ENCODE results near the gene GOLGA6L7.
"Not testable (repeated sequence)": the region's sequence is repeated elsewhere in the genome, so short reads cannot be mapped to it uniquely, and the experiment has no call there.

The GOLGA6L7 gene

GRCh38 chr15:28840285-28840684, 8.2 kb downstream of the GOLGA6L7 start:
- DNase-seq, result not testable (repeated sequence)

GRCh38 chr15:28834957-28835585, 13.4 kb downstream of the GOLGA6L7 start:
- DNase-seq, result not testable (repeated sequence)

GRCh38 chr15:28831897-28832587, 16.4 kb downstream of the GOLGA6L7 start:
- not testable (repeated sequence) for DNase-seq

GRCh38 chr15:28821420-28821819, 27.0 kb downstream of the GOLGA6L7 start:
- DNase-seq, result not testable (repeated sequence)

- DNase-seq, result not testable (repeated sequence)
These were observed 28.5 kb downstream of the GOLGA6L7 start for GRCh38 chr15:28819930-28820295.

- not testable (repeated sequence) for DNase-seq
These were observed 29.2 kb downstream of the GOLGA6L7 start for GRCh38 chr15:28819019-28819929.

- DNase-seq, result not testable (repeated sequence)
These were observed 30.3 kb downstream of the GOLGA6L7 start for GRCh38 chr15:28818168-28818567.

GRCh38 chr15:28814059-28814458, 34.4 kb downstream of the GOLGA6L7 start:
- DNase-seq, result not testable (repeated sequence)

- not testable (repeated sequence) for DNase-seq
These were observed 35.1 kb downstream of the GOLGA6L7 start for GRCh38 chr15:28813392-28813791.

GRCh38 chr15:28811852-28812550, 36.4 kb downstream of the GOLGA6L7 start:
- DNase-seq, result not testable (repeated sequence)

- not testable (repeated sequence) for DNase-seq
These were observed 38.0 kb downstream of the GOLGA6L7 start for GRCh38 chr15:28810444-28810843.

- DNase-seq, result not testable (repeated sequence)
These were observed 40.3 kb downstream of the GOLGA6L7 start for GRCh38 chr15:28808136-28808535.

GRCh38 chr15:28800366-28800765, 48.1 kb downstream of the GOLGA6L7 start:
- not testable (repeated sequence) for DNase-seq

- DNase-seq, result not testable (repeated sequence)
These were observed 50.2 kb downstream of the GOLGA6L7 start for GRCh38 chr15:28798234-28798633.

- not testable (repeated sequence) for DNase-seq
These were observed 54.2 kb downstream of the GOLGA6L7 start for GRCh38 chr15:28794231-28794630.
